Thymus (tissue), 11 donors: ENCODE measurements around the gene CXXC5. TPM values are rescaled to one million over a fixed set of nuclear protein-coding genes. Genes with fewer than 3 reads are reported as not detected.

Experiments used
- DNase-seq, 9 donors: peaks; one replicate each; pipeline ENCODE4 v3.0.0-alpha.2; 2013; ENCODE audit warnings: low spot score in 9 of 9, low read depth in 6 of 9, missing footprints in 1 of 9
- H3K27ac ChIP-seq, 2 donors: one replicate each; pipeline ENCODE4 v1.5.1; 2013; ENCODE audit warnings: control low read depth in 1 of 2, low read depth in 1 of 2, low read length in 1 of 2, mild to moderate bottlenecking in 1 of 2, moderate library complexity in 1 of 2
- H3K27me3 ChIP-seq, 2 donors: one replicate each; pipeline ENCODE4 v1.5.1; 2013; ENCODE audit warnings: low read length in 1 of 2; ENCODE audit not compliant: control insufficient read depth in 2 of 2, insufficient read depth in 1 of 2
- H3K36me3 ChIP-seq, 2 donors: one replicate each; pipeline ENCODE4 v1.5.1; 2013; ENCODE audit warnings: low read length in 1 of 2, mild to moderate bottlenecking in 1 of 2, moderate library complexity in 1 of 2; ENCODE audit not compliant: control insufficient read depth in 2 of 2, insufficient read depth in 2 of 2
- H3K4me1 ChIP-seq, 2 donors: one replicate each; pipeline ENCODE4 v1.5.1; 2013; ENCODE audit warnings: low read length in 2 of 2; ENCODE audit not compliant: control insufficient read depth in 2 of 2, insufficient read depth in 2 of 2
- H3K4me3 ChIP-seq, 2 donors: one replicate each; pipeline ENCODE4 v1.5.1; 2013; ENCODE audit warnings: low read length in 2 of 2, control low read depth in 1 of 2, mild to moderate bottlenecking in 1 of 2
- H3K9me3 ChIP-seq, 2 donors: one replicate each; pipeline ENCODE4 v1.5.1; 2013; ENCODE audit warnings: low read length in 1 of 2, mild to moderate bottlenecking in 1 of 2; ENCODE audit not compliant: control insufficient read depth in 2 of 2, insufficient read depth in 1 of 2
- WGBS: extraction: QIAGEN DNeasy Blood & Tissue Kit; methylation state at CpG from one replicate; pipeline ENCODE4 v1.1.7; 2013; 5-methylcytosine and 5-hydroxymethylcytosine counted together
- polyA plus RNA-seq: library from polyadenylated mRNA; stranded (reverse); fragments of 200-250 nt; gene quantifications from one replicate; pipeline ENCODE4 v1.2.3, GENCODE V29; 2013
- total RNA-seq: library from RNA; stranded (reverse); fragments of 120-200 nt; gene quantifications from one replicate; pipeline ENCODE4 v1.2.4, GENCODE V29; 2013
- donor health status: healthy.

Gene CXXC5
- total and polyA plus RNA-seq, 2 donors, result 47.9 to 73.2 TPM

DNA sequence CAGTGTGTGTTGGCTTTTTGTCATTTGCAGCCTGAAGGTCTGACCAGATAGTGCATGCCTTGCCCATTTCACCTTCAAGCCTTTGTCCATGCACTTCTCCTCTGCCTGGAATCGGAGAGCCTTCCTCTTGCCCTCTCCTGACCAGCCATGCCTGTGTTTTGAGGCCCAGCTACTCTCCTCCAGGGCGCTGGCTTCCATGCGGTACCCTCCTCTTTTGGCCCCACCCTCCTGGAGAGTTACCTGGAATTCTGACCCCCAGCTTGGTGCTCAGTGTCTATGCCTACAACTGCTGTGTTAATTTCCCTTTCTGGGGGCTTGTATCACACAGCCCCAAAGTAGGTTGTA, 52.5 kb downstream of the CXXC5 start:
- DNase-seq, result no peak
- WGBS, result 98% methylated on average over 3 of the region's 3 CpGs
- H3K4me3 ChIP-seq, result no peak overlapping the region
- H3K27me3 ChIP-seq, result peaks cover 6 to 31% of the 10 kb centered on the region in 2 donors
- peak overlapping the region in 1 of 2 donors; percentile 28 for H3K27ac ChIP-seq
- H3K36me3 ChIP-seq, result no peaks in the 10 kb centered on the region
- H3K4me1 ChIP-seq, result peaks cover 25 to 75% of the 10 kb centered on the region in 2 donors
- peaks cover 0 to 3% of the 10 kb centered on the region in 2 donors for H3K9me3 ChIP-seq

DNA sequence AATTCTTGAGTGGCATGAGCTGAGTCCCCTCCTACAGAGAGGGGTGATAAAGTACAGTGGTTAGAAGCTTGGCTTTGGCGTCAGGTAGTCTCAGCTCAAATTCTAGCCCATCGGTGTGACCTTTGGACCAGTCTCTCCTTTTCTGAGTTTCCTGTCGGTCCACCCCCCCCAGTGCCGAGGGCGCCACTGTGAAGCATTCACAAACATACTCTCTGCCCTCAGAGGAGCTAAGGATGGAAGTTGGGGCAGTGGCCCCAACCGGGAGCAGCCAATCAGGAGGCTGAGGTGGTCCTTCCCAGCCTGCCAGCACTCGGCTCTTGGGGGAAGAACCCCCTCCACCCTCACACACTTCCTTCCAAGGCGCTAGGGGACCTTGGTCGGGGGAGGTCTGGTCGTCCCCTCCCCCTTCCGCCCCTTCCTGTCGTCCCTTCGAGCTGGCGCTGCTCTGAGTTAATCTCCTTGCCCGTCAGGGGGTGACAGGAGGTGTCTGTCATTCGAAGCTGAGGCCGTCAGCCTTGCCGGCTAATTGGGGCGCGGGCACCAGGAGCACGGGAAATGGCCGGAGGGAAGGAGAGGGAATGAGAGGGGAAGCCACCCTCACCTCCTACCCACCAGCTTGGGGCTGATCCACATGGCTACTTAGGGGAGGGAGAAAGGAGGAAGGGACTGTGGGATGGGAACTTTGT, 53.0 kb downstream of the CXXC5 start:
- Histone ChIP-seq H3K36me3 (no peaks in the 10 kb centered on the region), H3K4me3 (no peak overlapping the region), H3K27ac (peak overlapping the region in 1 of 2 donors; percentile 28), H3K4me1 (peaks cover 29 to 76% of the 10 kb centered on the region in 2 donors), H3K27me3 (peaks cover 5 to 28% of the 10 kb centered on the region in 2 donors), H3K9me3 (peaks cover 0 to 3% of the 10 kb centered on the region in 2 donors)
- DNase-seq, result peak in 1 of 9 donors; percentile 71
- 8% methylated on average over 22 of the region's 22 CpGs for WGBS

DNA sequence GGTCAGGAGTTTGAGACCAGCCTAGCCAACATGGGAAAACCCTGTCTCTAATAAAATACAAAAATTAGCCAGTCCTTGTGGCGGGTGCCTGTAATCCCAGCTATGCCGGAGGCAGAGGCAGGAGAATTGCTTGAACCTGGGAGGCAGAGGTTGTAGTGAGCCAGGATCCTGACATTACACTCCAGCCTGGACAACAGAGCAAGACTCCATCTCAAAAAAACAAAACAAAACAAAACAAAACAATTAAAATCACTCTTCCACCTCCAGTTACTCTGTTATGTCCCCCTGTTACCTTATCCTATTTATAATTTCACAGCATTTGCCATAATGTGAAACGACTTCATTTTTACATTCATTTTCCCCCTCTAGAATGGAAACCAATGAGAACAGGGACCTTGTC, 54.4 kb downstream of the CXXC5 start:
- Histone ChIP-seq H3K9me3 (peaks cover 0 to 3% of the 10 kb centered on the region in 2 donors), H3K27me3 (peaks cover 0 to 14% of the 10 kb centered on the region in 2 donors), H3K36me3 (no peaks in the 10 kb centered on the region), H3K27ac (no peak overlapping the region), H3K4me3 (no peak overlapping the region), H3K4me1 (peaks cover 29 to 76% of the 10 kb centered on the region in 2 donors)
- no peak for DNase-seq
- WGBS, result 94% methylated on average over 3 of the region's 3 CpGs

DNA sequence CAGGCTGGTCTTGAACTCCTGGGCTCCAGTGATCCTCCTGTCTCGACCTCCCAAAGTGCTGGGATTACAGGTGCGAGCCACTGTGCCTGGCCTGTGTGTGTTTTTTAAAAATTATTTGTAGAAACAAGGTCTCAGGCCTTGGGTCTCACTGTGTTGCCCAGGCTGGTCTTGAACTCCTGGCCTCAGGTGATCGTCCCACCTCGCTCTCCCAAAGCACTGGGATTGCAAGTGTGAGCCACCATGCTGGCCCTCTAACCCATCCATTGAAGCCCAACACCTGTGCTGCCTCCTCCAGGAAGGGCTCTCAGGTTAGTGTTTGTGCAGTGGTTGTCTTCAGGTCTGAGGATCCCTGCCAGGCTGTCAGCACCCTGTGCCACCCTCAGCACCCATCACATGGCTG, 56.6 kb downstream of the CXXC5 start:
- Histone ChIP-seq H3K9me3 (no peaks in the 10 kb centered on the region), H3K4me3 (no peak overlapping the region), H3K27me3 (peaks cover 0 to 5% of the 10 kb centered on the region in 2 donors), H3K27ac (no peak overlapping the region), H3K4me1 (peaks cover 45 to 76% of the 10 kb centered on the region in 2 donors), H3K36me3 (no peaks in the 10 kb centered on the region)
- DNase-seq, result no peak
- 98% methylated on average over 4 of the region's 4 CpGs for WGBS

DNA sequence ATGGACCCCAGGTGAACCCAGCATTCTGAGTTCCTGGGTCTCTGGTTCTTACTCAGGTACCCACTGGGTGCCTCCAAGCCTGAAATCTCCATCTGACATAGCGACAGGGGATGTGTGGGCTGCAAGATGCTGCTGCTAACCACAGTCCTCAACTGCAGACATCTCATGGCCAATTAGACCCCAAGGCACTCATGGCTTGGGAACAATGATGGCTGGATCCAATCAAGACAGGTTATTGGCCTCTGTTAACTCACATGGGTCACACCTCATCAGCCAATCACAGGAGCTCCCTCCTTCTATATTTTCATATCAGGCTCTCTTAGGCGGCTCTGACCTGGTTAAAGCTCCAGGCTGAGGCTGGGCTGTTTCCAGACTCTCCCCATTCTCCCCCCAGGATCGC, 57.0 kb downstream of the CXXC5 start:
- peak in 1 of 9 donors; percentile 36 for DNase-seq
- 61% methylated on average over 3 of the region's 3 CpGs for WGBS
- Histone ChIP-seq H3K4me1 (peaks cover 49 to 78% of the 10 kb centered on the region in 2 donors), H3K9me3 (peaks cover 0 to 3% of the 10 kb centered on the region in 2 donors), H3K4me3 (no peak overlapping the region), H3K27ac (peak overlapping the region in 1 of 2 donors; percentile 74), H3K36me3 (no peaks in the 10 kb centered on the region), H3K27me3 (peaks cover 0 to 5% of the 10 kb centered on the region in 2 donors)

DNA sequence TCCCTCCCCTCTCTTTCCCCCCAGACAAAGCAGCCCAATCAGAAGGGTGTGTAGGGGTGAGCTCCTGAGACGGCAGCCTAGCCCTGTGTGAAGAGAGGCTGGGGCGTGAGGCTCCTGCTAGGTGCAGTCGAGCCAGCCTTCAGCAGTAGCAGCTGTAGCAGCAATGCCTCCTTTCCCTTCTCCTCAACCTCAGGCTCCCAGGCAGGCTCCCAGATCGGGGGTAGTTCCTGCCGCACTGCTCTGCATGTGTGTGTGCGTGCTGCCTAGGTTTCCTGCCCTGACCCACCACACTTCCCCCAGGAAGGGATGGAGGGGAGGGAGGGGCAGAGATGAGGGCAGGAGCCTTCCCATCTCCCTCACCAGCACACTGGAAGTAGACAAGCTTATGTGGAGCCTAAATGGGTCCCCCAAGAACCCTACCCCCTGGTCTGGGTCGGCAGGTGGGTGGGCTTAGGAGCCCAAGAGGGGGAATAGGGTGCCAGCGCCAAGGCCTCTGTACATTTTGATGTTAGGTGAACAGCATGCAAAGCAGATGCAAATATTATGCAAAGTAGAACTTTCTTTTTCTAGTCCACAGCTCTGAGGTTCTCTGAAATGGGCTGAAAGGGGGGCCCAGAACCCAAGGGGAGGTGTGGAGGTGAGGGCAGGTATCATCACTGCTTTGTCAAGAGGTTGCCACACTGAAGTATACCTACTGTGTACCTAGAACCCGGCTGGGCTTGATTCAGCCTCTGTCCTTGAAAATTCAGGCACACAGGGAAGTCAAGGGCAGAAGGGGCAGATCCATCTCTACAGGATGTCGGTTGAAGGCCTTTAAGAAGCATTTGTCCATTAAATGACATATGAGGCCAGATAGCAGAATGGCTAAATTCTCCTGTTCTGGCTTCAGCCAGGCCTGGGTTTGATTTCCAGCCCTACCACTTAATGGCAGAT, 57.8 kb downstream of the CXXC5 start:
- Histone ChIP-seq H3K27ac (peak overlapping the region; percentile 46 to 74), H3K4me3 (no peak overlapping the region), H3K27me3 (peaks cover 0 to 5% of the 10 kb centered on the region in 2 donors), H3K9me3 (peaks cover 0 to 6% of the 10 kb centered on the region in 2 donors), H3K4me1 (peaks cover 56 to 78% of the 10 kb centered on the region in 2 donors), H3K36me3 (no peaks in the 10 kb centered on the region)
- WGBS, result 47% methylated on average over 10 of the region's 10 CpGs
- DNase-seq, result peak in 1 of 9 donors; percentile 47

DNA sequence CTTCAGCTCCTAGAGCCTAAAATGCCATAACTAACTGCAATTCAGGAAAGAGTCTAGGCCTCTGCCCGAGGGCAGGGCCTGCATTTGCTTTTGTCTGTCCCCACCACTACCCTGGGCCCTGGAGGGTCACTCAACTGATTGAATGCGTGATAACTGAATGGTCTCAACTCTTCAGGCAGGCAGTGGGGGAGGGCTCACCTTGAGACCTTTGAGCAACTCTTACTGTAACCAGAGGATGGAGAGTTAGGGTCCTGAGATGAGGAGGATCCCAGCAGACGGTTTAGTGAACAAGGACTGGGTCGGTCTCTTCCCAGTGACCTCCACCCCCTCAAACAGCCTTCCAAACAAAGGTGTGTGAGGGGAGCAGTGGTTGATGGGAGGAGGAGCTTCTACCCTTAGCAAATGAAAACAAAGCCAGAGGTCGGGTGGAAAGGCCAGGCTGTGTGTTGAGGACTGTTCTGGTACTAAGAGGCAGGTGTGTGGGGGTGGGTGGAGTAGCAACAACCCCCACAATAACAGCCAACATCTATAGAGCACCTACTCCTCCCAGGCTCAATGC, 59.4 kb downstream of the CXXC5 start:
- peaks cover 57 to 83% of the 10 kb centered on the region in 2 donors for H3K4me1 ChIP-seq

DNA sequence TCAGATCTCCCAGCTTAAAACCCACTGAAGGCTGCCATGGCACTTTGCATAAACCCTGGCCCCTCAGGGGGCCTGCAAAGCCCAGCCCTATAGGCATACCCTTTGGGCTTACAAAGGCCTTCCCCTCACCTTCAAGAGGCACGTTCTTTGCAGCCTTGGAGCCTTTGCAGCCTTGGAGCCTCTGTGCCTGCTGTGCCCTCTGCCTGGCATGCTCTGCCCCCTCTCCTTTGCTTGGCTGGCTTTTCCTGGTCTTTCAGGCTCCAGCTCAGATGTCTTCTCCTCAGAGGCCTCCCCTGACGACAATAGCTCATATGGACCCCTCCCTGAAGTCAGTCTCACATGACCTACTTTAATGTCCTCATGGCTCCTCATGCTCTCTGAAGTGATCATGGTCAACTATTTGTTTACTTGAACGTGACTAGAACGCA, 60.3 kb downstream of the CXXC5 start:
- Histone ChIP-seq H3K9me3 (peaks cover 0 to 6% of the 10 kb centered on the region in 2 donors), H3K36me3 (no peaks in the 10 kb centered on the region), H3K27ac (peak overlapping the region; percentile 95), H3K4me3 (peak overlapping the region in 1 of 2 donors; percentile 67), H3K27me3 (peaks cover 0 to 3% of the 10 kb centered on the region in 2 donors), H3K4me1 (peaks cover 57 to 89% of the 10 kb centered on the region in 2 donors)
- DNase-seq, result peak in 1 of 9 donors; percentile 66
- 60% methylated on average over 4 of the region's 4 CpGs for WGBS

More for the DNA sequence above, 59.4 kb downstream of the CXXC5 start:
- 69% methylated on average over 5 of the region's 5 CpGs for WGBS
- no peak overlapping the region for H3K4me3 ChIP-seq
- H3K27me3 ChIP-seq, result peaks cover 0 to 3% of the 10 kb centered on the region in 2 donors
- peak in 4 of 9 donors; percentile 68 to 88 (median 74) for DNase-seq
- peak overlapping the region; percentile 95 for H3K27ac ChIP-seq
- no peaks in the 10 kb centered on the region for H3K36me3 ChIP-seq
- peaks cover 0 to 6% of the 10 kb centered on the region in 2 donors for H3K9me3 ChIP-seq
